Kidney epithelial cell (primary cell): ENCODE data around the gene HPGDS. TPM values are rescaled to one million over a fixed set of nuclear protein-coding genes. Genes with fewer than 3 reads are reported as not detected.

Experiments used
- DNase-seq: peaks from one replicate; pipeline ENCODE4 v3.0.0-alpha.2; 2010; ENCODE audit warnings: low read depth
- H3K27me3 ChIP-seq: 2 replicates; pipeline ENCODE4 v1.6.0; 2011; ENCODE audit warnings: low read length; ENCODE audit not compliant: control insufficient read depth, insufficient read depth
- H3K36me3 ChIP-seq: 2 replicates; pipeline ENCODE4 v1.5.1; 2011; ENCODE audit warnings: low read length; ENCODE audit not compliant: control insufficient read depth, insufficient read depth
- H3K4me3 ChIP-seq: 2 replicates; pipeline ENCODE4 v1.5.1; 2011; ENCODE audit warnings: low read depth, mild to moderate bottlenecking, control low read depth, low read length
- CTCF ChIP-seq: IDR thresholded peaks from 2 replicates; pipeline ENCODE4 v1.5.1; 2011; ENCODE audit warnings: mild to moderate bottlenecking, moderate library complexity, low read length, control low read depth, inconsistent platforms; ENCODE audit not compliant: insufficient read depth, poor library complexity, severe bottlenecking
- total RNA-seq: library from RNA; depleted of rRNA; stranded (reverse); fragments of >200 nt; gene quantifications from 2 replicates; pipeline ENCODE4 v1.2.3, GENCODE V29; 2015

The HPGDS gene
- total RNA-seq, 1 donor from 2014 or later, result not detected

- Histone ChIP-seq H3K4me3 (no peak overlapping the region), H3K27me3 (no peaks in the 10 kb centered on the region), H3K36me3 (no peaks in the 10 kb centered on the region)
- TF ChIP-seq CTCF, result no peak
- DNase-seq, result no peak
Observed at GRCh38 chr4:94359838-94360237, 17.2 kb upstream of the HPGDS start.

GRCh38 chr4:94359221-94359620 is 16.6 kb upstream of the HPGDS start:
- no peak for TF ChIP-seq CTCF
- DNase-seq, result no peak
- Histone ChIP-seq H3K27me3 (no peaks in the 10 kb centered on the region), H3K4me3 (no peak overlapping the region), H3K36me3 (no peaks in the 10 kb centered on the region)

- no peak for DNase-seq
- TF ChIP-seq CTCF, result no peak
- Histone ChIP-seq H3K36me3 (no peaks in the 10 kb centered on the region), H3K4me3 (no peak overlapping the region), H3K27me3 (no peaks in the 10 kb centered on the region)
Observed at GRCh38 chr4:94358101-94358500, 15.5 kb upstream of the HPGDS start.

- Histone ChIP-seq H3K36me3 (no peaks in the 10 kb centered on the region), H3K4me3 (no peak overlapping the region), H3K27me3 (no peaks in the 10 kb centered on the region)
- DNase-seq, result no peak
- no peak for TF ChIP-seq CTCF
Observed at GRCh38 chr4:94357624-94358023, 15.0 kb upstream of the HPGDS start.

- Histone ChIP-seq H3K4me3 (no peak overlapping the region), H3K36me3 (no peaks in the 10 kb centered on the region), H3K27me3 (no peaks in the 10 kb centered on the region)
- TF ChIP-seq CTCF, result no peak
- DNase-seq, result no peak
Observed at GRCh38 chr4:94356444-94356843, 13.8 kb upstream of the HPGDS start.

- no peak for DNase-seq
- Histone ChIP-seq H3K36me3 (no peaks in the 10 kb centered on the region), H3K27me3 (no peaks in the 10 kb centered on the region), H3K4me3 (no peak overlapping the region)
- TF ChIP-seq CTCF, result no peak
Observed at GRCh38 chr4:94354474-94354896, 11.8 kb upstream of the HPGDS start.
